H1 (cell line): ENCODE results near the gene FHIT. TPM values are rescaled to one million over a fixed set of nuclear protein-coding genes. Genes with fewer than 3 reads are reported as not detected.
A peak's percentile ranks its signal among the peaks of the same experiment; 100 is the strongest.
"Not testable (repeated sequence)": the region's sequence is repeated elsewhere in the genome, so short reads cannot be mapped to it uniquely, and the experiment has no call there.

Experiments used
- CTCF ChIA-PET: fragments of 300-600 bp; sonication (Branson Sonifier 250); formaldehyde crosslinking; loops from one replicate; lab custom pipeline; 2021; ENCODE audit not compliant: partially characterized antibody; lab: Charles Lee
- POLR2A ChIA-PET: fragments of 300-600 bp; sonication (Branson Sonifier 250); formaldehyde crosslinking; loops from one replicate; lab custom pipeline; 2021; ENCODE audit warnings: inconsistent platforms; ENCODE audit not compliant: partially characterized antibody; lab: Charles Lee
- DNase-seq, 2 experiments: peaks; one replicate each; pipeline versions ENCODE4 v3.0.0 to v3.0.0-alpha.2; 2010 to 2022; ENCODE audit warnings: low spot score in 2 of 2, low read depth in 1 of 2, mixed read lengths in 1 of 2
- FAIRE-seq: peaks from 2 replicates; lab custom pipeline; 2011; peaks lifted over from hg19 to GRCh38; lab: Jason Lieb, UNC
- H2AFZ ChIP-seq: 2 replicates; pipeline ENCODE4 v1.8.1; 2012; ENCODE audit warnings: low read length, inconsistent platforms
- H2AK5ac ChIP-seq: 2 replicates; pipeline ENCODE4 v1.6.1; 2013; ENCODE audit warnings: low read depth, low read length
- H2BK120ac ChIP-seq: replicated peaks from 2 replicates; pipeline ENCODE3; 2013; ENCODE audit warnings: low read depth, low read length, inconsistent platforms
- H2BK12ac ChIP-seq: 2 replicates; pipeline ENCODE4 v1.6.1; 2013; ENCODE audit warnings: low read depth, low read length
- H2BK15ac ChIP-seq: 2 replicates; pipeline ENCODE4 v1.6.1; 2013; ENCODE audit warnings: low read length
- H2BK20ac ChIP-seq: 2 replicates; pipeline ENCODE4 v1.6.1; 2013; ENCODE audit warnings: low read length
- H2BK5ac ChIP-seq: 2 replicates; pipeline ENCODE4 v1.6.1; 2013; ENCODE audit warnings: low read depth, low read length
- H3K14ac ChIP-seq: 2 replicates; pipeline ENCODE4 v1.6.1; 2013; ENCODE audit warnings: inconsistent platforms; ENCODE audit not compliant: insufficient read length
- H3K18ac ChIP-seq: 2 replicates; pipeline ENCODE4 v1.6.1; 2013; ENCODE audit warnings: low read length; ENCODE audit errors: extremely low read depth
- H3K23ac ChIP-seq: 2 replicates; pipeline ENCODE4 v1.6.1; 2013; ENCODE audit warnings: inconsistent platforms; ENCODE audit not compliant: insufficient read length
- H3K23me2 ChIP-seq: 2 replicates; pipeline ENCODE4 v1.6.1; 2013; ENCODE audit warnings: low read depth, low read length
- H3K27ac ChIP-seq: 2 replicates; pipeline ENCODE4 v1.6.1; 2011; ENCODE audit warnings: low read depth, low read length, inconsistent platforms
- H3K27me3 ChIP-seq, 4 experiments: replicated peaks in 1 of 4; 1 replicate in 1 of 4; 2 replicates in 3 of 4; pipeline versions ENCODE4 v1.6.1 to v1.8.1; 2011 to 2013; ENCODE audit warnings: low read length in 3 of 4, mild to moderate bottlenecking in 3 of 4, inconsistent platforms in 2 of 4, mixed read lengths in 2 of 4, moderate library complexity in 1 of 4; ENCODE audit not compliant: control insufficient read depth in 3 of 4, insufficient read depth in 3 of 4; ENCODE audit errors: extremely low read depth in 1 of 4
- H3K36me3 ChIP-seq, 4 experiments: 2 replicates each; pipeline versions ENCODE4 v1.6.1 to v1.8.1; 2011 to 2013; ENCODE audit warnings: mild to moderate bottlenecking in 4 of 4, low read length in 3 of 4, moderate library complexity in 2 of 4, control low read depth in 1 of 4, inconsistent platforms in 1 of 4; ENCODE audit not compliant: insufficient read depth in 4 of 4, control insufficient read depth in 2 of 4
- H3K4ac ChIP-seq: replicated peaks from 2 replicates; pipeline ENCODE3; 2013; ENCODE audit warnings: low read length, low read depth, mixed read lengths, inconsistent platforms; ENCODE audit not compliant: insufficient read length
- H3K4me1 ChIP-seq, 4 experiments: replicated peaks in 1 of 4; 1 replicate in 1 of 4; 2 replicates in 3 of 4; pipeline versions ENCODE4 v1.6.1 to v1.8.1; 2011 to 2013; ENCODE audit warnings: low read length in 3 of 4, inconsistent platforms in 2 of 4, mixed read lengths in 1 of 4; ENCODE audit not compliant: insufficient read depth in 4 of 4, control insufficient read depth in 3 of 4
- H3K4me2 ChIP-seq, 2 experiments: 2 replicates each; pipeline versions ENCODE4 v1.6.1 to v1.8.1; 2011 to 2013; ENCODE audit warnings: low read depth in 2 of 2, low read length in 2 of 2, control low read depth in 1 of 2, inconsistent platforms in 1 of 2, mild to moderate bottlenecking in 1 of 2; ENCODE audit not compliant: insufficient read depth in 1 of 2
- H3K4me3 ChIP-seq, 4 experiments: fragments of 200-600, 300-600 bp in 1 of 4; sonication (generic), shearing (Covaris generic), sonication (Bioruptor Twin) in 1 of 4; 2 replicates each; pipeline versions ENCODE4 v1.5.1 to v1.8.1; 2011 to 2016; ENCODE audit warnings: low read length in 4 of 4, low read depth in 3 of 4, control low read depth in 2 of 4, inconsistent platforms in 2 of 4, mild to moderate bottlenecking in 2 of 4, mixed read lengths in 1 of 4, moderate library complexity in 1 of 4; ENCODE audit not compliant: insufficient read depth in 2 of 4; ENCODE audit errors: extremely low read depth in 1 of 4
- H3K56ac ChIP-seq: replicated peaks from 2 replicates; pipeline ENCODE3; 2013; ENCODE audit warnings: low read depth, mild to moderate bottlenecking, mixed read lengths, low read length, inconsistent platforms; ENCODE audit not compliant: insufficient read length
- H3K79me1 ChIP-seq: 2 replicates; pipeline ENCODE4 v1.6.1; 2013; ENCODE audit warnings: low read depth, low read length, control low read depth
- H3K79me2 ChIP-seq, 2 experiments: 2 replicates each; pipeline versions ENCODE4 v1.6.1 to v1.8.1; 2012 to 2013; ENCODE audit warnings: low read length in 2 of 2, mild to moderate bottlenecking in 2 of 2, inconsistent platforms in 1 of 2; ENCODE audit not compliant: insufficient read depth in 2 of 2, control insufficient read depth in 1 of 2
- H3K9ac ChIP-seq, 4 experiments: replicated peaks in 1 of 4; 1 replicate in 1 of 4; 2 replicates in 3 of 4; pipeline versions ENCODE4 v1.6.1 to v1.8.1; 2011 to 2013; ENCODE audit warnings: low read depth in 3 of 4, low read length in 3 of 4, control low read depth in 2 of 4, mild to moderate bottlenecking in 2 of 4, moderate library complexity in 2 of 4, inconsistent platforms in 1 of 4; ENCODE audit errors: extremely low read depth in 1 of 4
- H3K9me3 ChIP-seq, 2 experiments: 2 replicates each; pipeline versions ENCODE4 v1.6.1 to v1.8.1; 2012 to 2013; ENCODE audit warnings: mild to moderate bottlenecking in 2 of 2, moderate library complexity in 2 of 2, control low read depth in 1 of 2, inconsistent platforms in 1 of 2, low read depth in 1 of 2, low read length in 1 of 2, mixed read lengths in 1 of 2; ENCODE audit not compliant: insufficient read depth in 2 of 2
- H4K20me1 ChIP-seq, 2 experiments: replicated peaks in 1 of 2; 2 replicates each; pipeline versions ENCODE3 to v1.8.1; 2011 to 2013; ENCODE audit warnings: inconsistent platforms in 2 of 2, low read length in 2 of 2, mild to moderate bottlenecking in 1 of 2; ENCODE audit not compliant: insufficient read depth in 2 of 2, control insufficient read depth in 1 of 2
- H4K5ac ChIP-seq: 2 replicates; pipeline ENCODE4 v1.6.1; 2013; ENCODE audit warnings: low read length, low read depth, mixed read lengths, inconsistent platforms; ENCODE audit not compliant: insufficient read length
- H4K8ac ChIP-seq: 2 replicates; pipeline ENCODE4 v1.8.0; 2013; ENCODE audit warnings: mild to moderate bottlenecking, moderate library complexity, low read length, inconsistent platforms; ENCODE audit not compliant: insufficient read depth; ENCODE audit errors: extremely low read depth
- H4K91ac ChIP-seq: replicated peaks from 2 replicates; pipeline ENCODE3; 2013; ENCODE audit warnings: low read length, mixed read lengths, inconsistent platforms; ENCODE audit not compliant: insufficient read length
- CTBP2 ChIP-seq: IDR thresholded peaks from 2 replicates; pipeline ENCODE4 v1.7.0; 2011; ENCODE audit warnings: borderline replicate concordance, mild to moderate bottlenecking, moderate library complexity, mixed read lengths, low read length; ENCODE audit not compliant: insufficient read depth, insufficient read length
- GABPA ChIP-seq: IDR thresholded peaks from 2 replicates; pipeline ENCODE4 v1.6.1; 2011; ENCODE audit warnings: mild to moderate bottlenecking, low read length, moderate library complexity, borderline replicate concordance; ENCODE audit not compliant: insufficient read depth
- PHF8 ChIP-seq: fragments of 200-600 bp; sonication (generic); conservative IDR thresholded peaks from 2 replicates; pipeline ENCODE4 v1.7.1; 2012; ENCODE audit warnings: low read depth, mild to moderate bottlenecking, inconsistent platforms, low read length, moderate library complexity
- POLR2A ChIP-seq, 2 experiments: IDR thresholded peaks; 1 replicate in 1 of 2; 2 replicates in 1 of 2; pipeline ENCODE4 v1.6.1; 2011; ENCODE audit warnings: low read depth in 2 of 2, low read length in 2 of 2, mild to moderate bottlenecking in 2 of 2; ENCODE audit errors: control extremely low read depth in 1 of 2
- SIN3A ChIP-seq, 2 experiments: IDR thresholded peaks in 1 of 2; conservative IDR thresholded peaks in 1 of 2; 2 replicates each; pipeline ENCODE4 v1.6.1; 2011 to 2012; ENCODE audit warnings: low read length in 2 of 2, improper control_type of control experiment in 1 of 2, low read depth in 1 of 2, mild to moderate bottlenecking in 1 of 2
- WGBS, 2 experiments: shearing (Covaris generic) in 1 of 2; methylation state at CpG; one replicate each; pipeline versions ENCODE4 v1.1.6 to v1.1.7; 2013 to 2015; ENCODE audit warnings: low lambda C conversion rate in 2 of 2, mixed read lengths in 2 of 2, inconsistent platforms in 1 of 2, low coverage in 1 of 2, missing lambda C conversion rate in 1 of 2; ENCODE audit not compliant: insufficient replicate concordance in 2 of 2, insufficient coverage in 1 of 2, insufficient read length in 1 of 2; ENCODE audit errors: extremely low coverage in 1 of 2, missing lambda C conversion rate in 1 of 2; 5-methylcytosine and 5-hydroxymethylcytosine counted together
- polyA plus RNA-seq, 7 experiments: library from polyadenylated mRNA; depleted of rRNA in 3 of 7; stranded (reverse) in 5 of 7; unstranded in 2 of 7; fragments of >200 nt in 5 of 7; fragments of 200-250 nt in 2 of 7; gene quantifications; 1 replicate in 5 of 7; 2 replicates in 1 of 7; 4 replicates in 1 of 7; pipeline versions ENCODE4 v1.2.1 to v1.2.3, GENCODE V29; 2011 to 2013; ENCODE audit warnings: missing spikeins in 2 of 7, mixed read lengths in 2 of 7
- total RNA-seq: library from RNA; stranded (reverse); fragmentation: NEBNext Ultra II Directional; extraction: Animal tissue kit (Norgen Biotek cat#: 25700); gene quantifications from 2 replicates; pipeline ENCODE4 v1.2.1, GENCODE V29; 2021

Gene FHIT
- total and polyA plus RNA-seq, 2 of the 8 experiments (the other 6 are each of a cell fraction or from before 2014, with no cell fraction given), result 1.2 to 3.2 TPM

- TF ChIP-seq CTBP2 (no peak), PHF8 (no peak), GABPA (no peak), POLR2A (IDR thresholded peaks at IDR 0.05; ENCODE audit: control extremely low read depth in 1 of 2, low read depth in 2 of 2, low read length in 2 of 2) (no peak), SIN3A (conservative IDR thresholded peaks at IDR 0.05 in 1 of 2, IDR thresholded peaks at IDR 0.05 in 1 of 2; ENCODE audit: low read depth in 1 of 2, low read length in 2 of 2) (no peak)
Measured at GRCh38 chr3:60890226-60890625, 361.0 kb downstream of the FHIT start (continued).

GRCh38 chr3:60888952-60889351 lies 362.3 kb downstream of the FHIT start:
- H4K20me1 ChIP-seq, H3K4me1 ChIP-seq, H3K36me3 ChIP-seq, H3K27me3 ChIP-seq, H3K27ac ChIP-seq, H4K91ac ChIP-seq, FAIRE-seq, H2AFZ ChIP-seq, H3K4me3 ChIP-seq, H3K23ac ChIP-seq, H3K79me2 ChIP-seq, H4K5ac ChIP-seq, H2BK5ac ChIP-seq, H2BK15ac ChIP-seq, H3K4me2 ChIP-seq, H3K14ac ChIP-seq, H3K18ac ChIP-seq, H2BK120ac ChIP-seq, H3K23me2 ChIP-seq, H2BK20ac ChIP-seq, H3K79me1 ChIP-seq, H3K56ac ChIP-seq, H3K9me3 ChIP-seq, H3K4ac ChIP-seq, POLR2A ChIA-PET, DNase-seq, H2AK5ac ChIP-seq, H3K9ac ChIP-seq, H4K8ac ChIP-seq: not testable (repeated sequence)
- WGBS, 2 experiments, result 85 to 100% methylated on average over 4 to 10 of the region's 10 CpGs
- CTCF ChIA-PET, result interaction anchor here (2.1 kb wide), 1 partner anchor 146 kb away, joined by 9 read pairs; no protein-coding TSS in a partner anchor
- H2BK12ac ChIP-seq, result 0 out of 2 replicates have a peak overlapping the region, but pooled peaks have one; percentile 63
